Measurements from ENCODE around the gene TNFRSF9.
A peak's percentile ranks its signal among the peaks of the same experiment; 100 is the strongest.

Gene TNFRSF9

DNA sequence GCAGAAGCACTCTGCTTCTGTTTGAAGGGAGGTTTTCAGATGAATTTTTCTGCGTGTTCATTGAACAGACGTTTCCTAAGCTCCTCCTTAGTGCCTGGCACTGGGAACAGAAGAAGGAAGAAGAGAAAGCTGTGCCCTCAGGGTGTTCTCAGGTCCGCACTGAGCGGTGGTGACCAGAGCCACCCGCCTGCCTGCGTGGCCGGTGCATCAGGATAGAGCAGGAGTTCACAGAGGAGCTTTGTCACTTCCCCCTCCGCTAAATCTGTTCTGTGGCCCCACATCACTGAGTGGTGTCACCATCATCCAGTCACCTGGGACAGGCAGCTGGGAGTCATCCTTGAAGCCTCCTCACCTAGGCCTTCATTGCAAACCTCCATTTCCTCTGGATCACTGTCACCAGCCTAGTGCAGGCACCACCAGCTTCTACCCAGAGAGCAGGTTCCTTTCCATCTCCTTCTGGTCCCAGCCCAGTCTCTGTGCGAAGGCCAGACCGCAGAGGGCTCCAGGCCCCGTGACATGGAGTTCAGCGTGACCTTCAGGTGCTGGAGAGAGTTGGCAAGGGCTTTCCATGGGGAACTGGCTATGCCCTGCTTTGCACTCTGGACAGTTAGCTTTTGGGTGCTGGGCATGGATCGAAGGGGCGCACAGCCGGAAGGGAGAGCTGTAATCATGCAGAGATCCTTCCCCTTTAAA lies 42.6 kb upstream of the TNFRSF9 start:
- no peak overlapping the region for H3K4me3 ChIP-seq (ENCODE audit: low read depth, low read length)
- TF ChIP-seq, protein P1, sequence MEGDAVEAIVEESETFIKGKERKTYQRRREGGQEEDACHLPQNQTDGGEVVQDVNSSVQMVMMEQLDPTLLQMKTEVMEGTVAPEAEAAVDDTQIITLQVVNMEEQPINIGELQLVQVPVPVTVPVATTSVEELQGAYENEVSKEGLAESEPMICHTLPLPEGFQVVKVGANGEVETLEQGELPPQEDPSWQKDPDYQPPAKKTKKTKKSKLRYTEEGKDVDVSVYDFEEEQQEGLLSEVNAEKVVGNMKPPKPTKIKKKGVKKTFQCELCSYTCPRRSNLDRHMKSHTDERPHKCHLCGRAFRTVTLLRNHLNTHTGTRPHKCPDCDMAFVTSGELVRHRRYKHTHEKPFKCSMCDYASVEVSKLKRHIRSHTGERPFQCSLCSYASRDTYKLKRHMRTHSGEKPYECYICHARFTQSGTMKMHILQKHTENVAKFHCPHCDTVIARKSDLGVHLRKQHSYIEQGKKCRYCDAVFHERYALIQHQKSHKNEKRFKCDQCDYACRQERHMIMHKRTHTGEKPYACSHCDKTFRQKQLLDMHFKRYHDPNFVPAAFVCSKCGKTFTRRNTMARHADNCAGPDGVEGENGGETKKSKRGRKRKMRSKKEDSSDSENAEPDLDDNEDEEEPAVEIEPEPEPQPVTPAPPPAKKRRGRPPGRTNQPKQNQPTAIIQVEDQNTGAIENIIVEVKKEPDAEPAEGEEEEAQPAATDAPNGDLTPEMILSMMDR (IDR thresholded peaks at IDR 0.05; ENCODE audit: low read depth, low read length, missing control alignments): no peak
- DNase-seq (ENCODE audit: low read depth): no peak

DNA sequence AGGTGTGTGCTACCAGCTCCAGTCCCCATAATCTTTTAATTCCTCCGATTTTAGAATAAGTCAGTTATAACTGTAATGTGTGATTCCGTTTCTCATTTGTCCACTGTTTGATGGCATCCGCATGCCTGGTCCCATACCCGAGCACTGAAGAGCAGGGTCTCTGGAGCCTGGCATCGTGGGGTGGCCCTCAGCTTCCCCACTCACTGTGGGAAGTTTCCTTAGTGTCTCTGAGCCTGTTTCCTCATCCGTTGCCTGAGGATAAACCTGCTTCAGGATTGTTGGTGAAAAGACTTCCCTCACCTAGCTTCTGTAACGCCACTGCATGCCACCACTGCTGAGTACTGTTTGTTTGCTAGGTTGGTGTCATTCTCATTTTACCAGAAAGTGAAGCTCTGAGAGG lies 40.3 kb upstream of the TNFRSF9 start:
- TF ChIP-seq, protein P1 (IDR thresholded peaks at IDR 0.05; ENCODE audit: low read depth, low read length, missing control alignments): no peak
- DNase-seq (ENCODE audit: low read depth): no peak
- no peak overlapping the region for H3K4me3 ChIP-seq (ENCODE audit: low read depth, low read length)

DNA sequence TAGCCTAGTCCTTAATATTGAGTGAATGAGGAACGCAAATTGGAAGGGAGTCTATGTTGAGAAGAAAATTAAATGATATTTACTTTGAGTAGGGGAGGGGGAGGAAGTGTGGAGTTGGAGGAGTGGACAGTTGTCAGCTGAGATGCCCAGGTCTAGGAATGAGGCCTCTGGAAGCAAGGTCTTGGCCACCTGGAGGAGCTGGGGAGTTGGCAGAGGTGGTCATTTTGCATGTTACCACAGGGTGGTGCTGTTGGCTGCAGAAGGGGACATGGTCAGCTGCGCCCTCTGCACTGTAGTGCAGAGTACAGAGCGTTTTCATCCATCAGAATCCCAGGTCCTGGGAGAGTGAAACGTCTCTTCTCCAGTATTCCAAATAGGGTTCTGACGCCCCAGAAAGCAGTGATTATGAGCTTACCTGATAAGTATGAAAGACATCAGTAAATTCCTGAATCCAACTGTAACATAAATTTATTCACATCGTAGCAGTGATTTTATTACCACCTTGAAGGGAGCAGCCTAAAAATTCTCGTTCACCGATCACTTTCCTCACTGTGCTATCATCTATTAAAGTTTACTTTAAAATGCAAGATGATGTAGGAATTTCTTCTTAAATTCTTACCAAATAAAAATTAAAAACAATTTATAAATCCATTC lies 34.7 kb upstream of the TNFRSF9 start:
- no peak overlapping the region for H3K4me3 ChIP-seq (ENCODE audit: low read depth, low read length)
- TF ChIP-seq, protein P1 (IDR thresholded peaks at IDR 0.05; ENCODE audit: low read depth, low read length, missing control alignments): peak; percentile 85
- no peak for DNase-seq (ENCODE audit: low read depth)

DNA sequence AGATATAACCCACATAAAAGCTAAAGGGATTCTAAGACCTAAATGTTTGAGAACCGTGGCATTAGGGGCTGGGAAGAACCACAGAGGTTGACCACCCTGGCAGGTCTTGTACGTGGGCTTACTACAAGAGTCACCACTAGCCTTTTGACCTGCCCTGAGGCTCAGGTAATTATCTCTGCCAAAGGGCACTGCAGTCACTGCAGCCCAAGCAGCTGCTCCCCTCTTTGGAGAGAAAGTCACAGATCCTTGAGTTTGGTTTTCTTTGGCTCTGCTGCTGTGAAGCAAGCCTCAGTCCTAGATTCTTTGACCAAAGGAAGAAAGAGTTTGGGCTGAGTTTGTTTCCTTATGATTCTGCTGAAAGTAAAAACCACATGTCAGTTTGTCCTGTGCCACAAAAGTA lies 32.4 kb upstream of the TNFRSF9 start:
- H3K4me3 ChIP-seq (ENCODE audit: low read depth, low read length): no peak overlapping the region
- no peak for DNase-seq (ENCODE audit: low read depth)
- TF ChIP-seq, protein P1 (IDR thresholded peaks at IDR 0.05; ENCODE audit: low read depth, low read length, missing control alignments): no peak

DNA sequence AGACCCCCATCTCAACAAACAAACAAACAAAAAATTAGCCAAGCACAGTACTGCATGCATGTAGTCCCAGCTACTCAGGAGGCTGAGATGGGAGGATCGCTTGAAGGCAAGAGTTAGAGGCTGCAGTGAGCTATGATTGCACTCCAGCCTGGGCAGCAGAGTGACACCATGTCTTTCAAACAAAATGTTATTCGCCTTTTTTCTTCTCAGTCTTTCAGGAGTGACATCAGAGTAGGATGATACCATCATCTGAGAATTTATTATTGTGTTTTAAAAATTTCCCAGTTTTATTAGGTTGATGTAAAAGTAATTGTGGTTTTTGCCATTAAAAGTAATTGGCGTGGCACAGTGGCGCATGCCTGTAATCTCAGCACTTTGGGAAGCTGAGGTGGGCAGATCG lies 31.6 kb upstream of the TNFRSF9 start:
- TF ChIP-seq, protein P1 (IDR thresholded peaks at IDR 0.05; ENCODE audit: low read depth, low read length, missing control alignments): no peak
- no peak overlapping the region for H3K4me3 ChIP-seq (ENCODE audit: low read depth, low read length)
- no peak for DNase-seq (ENCODE audit: low read depth)

DNA sequence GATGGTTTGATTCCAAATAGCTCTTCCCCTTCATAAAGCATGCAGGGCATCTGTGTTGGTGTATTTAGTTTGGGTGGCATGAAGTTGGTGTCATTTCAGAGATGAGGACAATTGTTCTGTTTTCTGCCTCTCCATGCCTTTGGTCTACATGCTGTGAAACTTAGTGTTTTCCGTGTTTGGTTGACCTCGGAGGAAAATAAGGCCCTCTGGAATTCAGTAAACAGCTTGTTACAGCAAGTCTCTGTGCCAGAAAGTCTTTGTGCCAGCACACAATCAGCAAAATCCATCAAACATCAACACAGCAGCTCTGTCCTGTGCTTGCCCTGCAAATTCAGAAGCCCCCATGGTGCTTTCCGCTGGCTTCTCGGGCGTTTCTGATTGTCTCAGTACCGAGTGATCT lies 30.4 kb upstream of the TNFRSF9 start:
- TF ChIP-seq, protein P1 (IDR thresholded peaks at IDR 0.05; ENCODE audit: low read depth, low read length, missing control alignments): no peak
- DNase-seq (ENCODE audit: low read depth): no peak
- H3K4me3 ChIP-seq (ENCODE audit: low read depth, low read length): no peak overlapping the region

DNA sequence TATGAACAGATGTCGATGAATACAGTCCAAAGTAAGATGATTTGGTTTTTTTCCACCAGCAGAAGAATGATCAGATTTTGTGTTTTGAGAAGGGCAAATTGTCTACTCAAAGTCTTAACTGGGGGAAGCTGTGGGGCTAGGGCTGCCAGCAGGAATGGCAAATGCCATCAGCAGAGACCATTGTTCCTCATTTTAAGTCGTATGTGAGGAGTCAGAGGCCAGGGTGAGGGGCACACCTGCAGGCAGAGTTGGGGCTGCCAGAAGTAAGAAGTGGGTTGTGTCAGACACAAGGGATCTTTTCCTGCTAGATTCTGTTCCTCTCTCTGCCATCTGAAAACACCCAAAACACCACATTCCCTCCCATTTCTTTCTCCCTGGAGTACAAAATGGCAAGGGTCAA lies 29.6 kb upstream of the TNFRSF9 start:
- no peak for DNase-seq (ENCODE audit: low read depth)
- no peak overlapping the region for H3K4me3 ChIP-seq (ENCODE audit: low read depth, low read length)
- TF ChIP-seq, protein P1 (IDR thresholded peaks at IDR 0.05; ENCODE audit: low read depth, low read length, missing control alignments): no peak
